HEK293 (cell line): ENCODE data around the gene EGFR.

ENCODE experiments used
- CTCF ChIA-PET: fragments of 350-600 bp; formaldehyde crosslinking; extraction: SDS; loops from one replicate; lab custom pipeline; 2021; ENCODE audit warnings: antibody characterized with exemption; lab: Yijun Ruan, JAX
- POLR2A ChIA-PET: fragments of 300-600 bp; formaldehyde crosslinking; extraction: SDS; loops from one replicate; lab custom pipeline; 2020; ENCODE audit warnings: antibody characterized with exemption, inconsistent platforms; lab: Yijun Ruan, JAX
- H3K27ac ChIP-seq: fragments of 200-500 bp; sonication (Bioruptor generic); 2 replicates; pipeline ENCODE4 v1.5.1; 2014; ENCODE audit warnings: low read depth, low read length, control low read depth, inconsistent platforms; ENCODE audit errors: extremely low read depth
- H3K36me3 ChIP-seq, 2 experiments: fragments of 200-500 bp in 1 of 2; sonication (Bioruptor generic) in 1 of 2; 1 replicate in 1 of 2; 2 replicates in 1 of 2; pipeline ENCODE4 v1.5.1; 2014 to 2017; ENCODE audit warnings: inconsistent platforms in 2 of 2, low read length in 2 of 2; ENCODE audit not compliant: control insufficient read depth in 2 of 2, insufficient read depth in 1 of 2
- H3K4me1 ChIP-seq: fragments of 200-500 bp; sonication (Bioruptor generic); 2 replicates; pipeline ENCODE4 v1.5.1; 2014; ENCODE audit warnings: mild to moderate bottlenecking, low read length, inconsistent platforms; ENCODE audit not compliant: control insufficient read depth, insufficient read depth
- H3K4me3 ChIP-seq: 2 replicates; pipeline ENCODE4 v1.5.1; 2011; ENCODE audit warnings: low read depth, mild to moderate bottlenecking, control low read depth, low read length, moderate library complexity
- H3K9me3 ChIP-seq: fragments of 200-500 bp; sonication (Bioruptor generic); 2 replicates; pipeline ENCODE4 v1.5.1; 2014; ENCODE audit warnings: low read depth, low read length, inconsistent platforms; ENCODE audit not compliant: control insufficient read depth, insufficient read depth
- EGR2 ChIP-seq: fragments of 450-650 bp; formaldehyde crosslinking; IDR thresholded peaks from 2 replicates; pipeline ENCODE4 v1.5.1; 2016; ENCODE audit warnings: low read depth, missing biosample characterization, missing genetic modification characterization
- FEZF1 ChIP-seq: fragments of 450-650 bp; formaldehyde crosslinking; IDR thresholded peaks from 2 replicates; pipeline ENCODE4 v1.5.1; 2016; ENCODE audit warnings: missing biosample characterization, missing genetic modification characterization
- GLIS2 ChIP-seq: fragments of 450-650 bp; formaldehyde crosslinking; IDR thresholded peaks from 2 replicates; pipeline ENCODE4 v1.5.1; 2016; ENCODE audit warnings: missing biosample characterization, missing genetic modification characterization
- KLF10 ChIP-seq: fragments of 450-650 bp; IDR thresholded peaks from 2 replicates; pipeline ENCODE4 v1.5.1; 2018; ENCODE audit warnings: missing biosample characterization, mild to moderate bottlenecking, missing genetic modification characterization
- PRDM1 ChIP-seq: fragments of 450-650 bp; formaldehyde crosslinking; IDR thresholded peaks from 2 replicates; pipeline ENCODE4; 2016; ENCODE audit warnings: missing biosample characterization, missing genetic modification characterization
- RBAK ChIP-seq: fragments of 450-650 bp; formaldehyde crosslinking; IDR thresholded peaks from 2 replicates; pipeline ENCODE4 v1.5.1; 2016; ENCODE audit warnings: missing biosample characterization, missing genetic modification characterization
- SALL2 ChIP-seq: fragments of 450-650 bp; formaldehyde crosslinking; IDR thresholded peaks from 2 replicates; pipeline ENCODE4 v1.5.0; 2017; ENCODE audit warnings: missing biosample characterization, mild to moderate bottlenecking, missing genetic modification characterization, borderline replicate concordance
- SP3 ChIP-seq: fragments of 450-650 bp; formaldehyde crosslinking; IDR thresholded peaks from 2 replicates; pipeline ENCODE4 v1.5.1; 2016; ENCODE audit warnings: missing biosample characterization, missing genetic modification characterization
- ZBTB20 ChIP-seq: fragments of 450-650 bp; formaldehyde crosslinking; IDR thresholded peaks from 2 replicates; pipeline ENCODE4 v1.5.1; 2016; ENCODE audit warnings: missing biosample characterization, missing genetic modification characterization
- ZFP3 ChIP-seq: fragments of 450-650 bp; formaldehyde crosslinking; IDR thresholded peaks from 2 replicates; pipeline ENCODE4 v1.5.1; 2016; ENCODE audit warnings: low read depth, missing biosample characterization, missing genetic modification characterization
- ZFP69B ChIP-seq: fragments of 450-650 bp; formaldehyde crosslinking; IDR thresholded peaks from 2 replicates; pipeline ENCODE4 v1.5.1; 2016; ENCODE audit warnings: missing biosample characterization, missing genetic modification characterization
- ZNF155 ChIP-seq: fragments of 450-650 bp; formaldehyde crosslinking; IDR thresholded peaks from 2 replicates; pipeline ENCODE4 v1.5.1; 2016; ENCODE audit warnings: missing biosample characterization, missing genetic modification characterization
- ZNF157 ChIP-seq: fragments of 450-650 bp; formaldehyde crosslinking; IDR thresholded peaks from 2 replicates; pipeline ENCODE4 v1.5.1; 2016; ENCODE audit warnings: missing biosample characterization, missing genetic modification characterization
- ZNF16 ChIP-seq: fragments of 450-650 bp; formaldehyde crosslinking; IDR thresholded peaks from 2 replicates; pipeline ENCODE4 v1.5.1; 2016; ENCODE audit warnings: low read depth, missing biosample characterization, missing genetic modification characterization
- ZNF211 ChIP-seq: fragments of 450-650 bp; formaldehyde crosslinking; IDR thresholded peaks from 2 replicates; pipeline ENCODE4 v1.5.1; 2016; ENCODE audit warnings: low read depth, missing biosample characterization, missing genetic modification characterization
- ZNF24 ChIP-seq: fragments of 450-650 bp; formaldehyde crosslinking; IDR thresholded peaks from 2 replicates; pipeline ENCODE4 v1.5.1; 2016; ENCODE audit warnings: missing biosample characterization, missing genetic modification characterization
- ZNF37A ChIP-seq: fragments of 450-650 bp; IDR thresholded peaks from 2 replicates; pipeline ENCODE4 v1.5.1; 2018; ENCODE audit warnings: missing biosample characterization, missing genetic modification characterization
- ZNF473 ChIP-seq: fragments of 450-650 bp; formaldehyde crosslinking; IDR thresholded peaks from 2 replicates; pipeline ENCODE4 v1.5.1; 2017; ENCODE audit warnings: missing biosample characterization, missing genetic modification characterization
- ZNF521 ChIP-seq: fragments of 450-650 bp; formaldehyde crosslinking; IDR thresholded peaks from 2 replicates; pipeline ENCODE4 v1.5.1; 2017; ENCODE audit warnings: missing biosample characterization, mild to moderate bottlenecking, missing genetic modification characterization
- ZNF596 ChIP-seq: fragments of 450-650 bp; IDR thresholded peaks from 2 replicates; pipeline ENCODE4 v1.5.0; 2018; ENCODE audit warnings: missing biosample characterization, mild to moderate bottlenecking, missing genetic modification characterization, moderate library complexity
- ZNF677 ChIP-seq: fragments of 450-650 bp; IDR thresholded peaks from 2 replicates; pipeline ENCODE4 v1.5.0; 2018; ENCODE audit warnings: missing biosample characterization, mild to moderate bottlenecking, missing genetic modification characterization, moderate library complexity
- ZNF791 ChIP-seq: fragments of 450-650 bp; formaldehyde crosslinking; IDR thresholded peaks from 2 replicates; pipeline ENCODE4 v1.5.1; 2016; ENCODE audit warnings: missing biosample characterization, missing genetic modification characterization
- TF ChIP-seq, protein P1 (sequence below): fragments of 450-650 bp; formaldehyde crosslinking; IDR thresholded peaks from 2 replicates; pipeline ENCODE4 v1.5.1; 2017; ENCODE audit warnings: missing biosample characterization, missing genetic modification characterization
- TF ChIP-seq, protein P2 (sequence below): fragments of 450-650 bp; formaldehyde crosslinking; optimal IDR thresholded peaks from 2 replicates; pipeline ENCODE3; 2016; ENCODE audit warnings: missing biosample characterization, mild to moderate bottlenecking, missing genetic modification characterization
- TF ChIP-seq, protein P3 (sequence below): fragments of 450-650 bp; formaldehyde crosslinking; IDR thresholded peaks from 2 replicates; pipeline ENCODE4 v1.5.1; 2016; ENCODE audit warnings: missing biosample characterization, missing genetic modification characterization, borderline replicate concordance
- TF ChIP-seq, protein P4 (sequence below): fragments of 450-650 bp; formaldehyde crosslinking; IDR thresholded peaks from 2 replicates; pipeline ENCODE4 v1.5.1; 2017; ENCODE audit warnings: missing biosample characterization, missing genetic modification characterization

Gene EGFR

DNA sequence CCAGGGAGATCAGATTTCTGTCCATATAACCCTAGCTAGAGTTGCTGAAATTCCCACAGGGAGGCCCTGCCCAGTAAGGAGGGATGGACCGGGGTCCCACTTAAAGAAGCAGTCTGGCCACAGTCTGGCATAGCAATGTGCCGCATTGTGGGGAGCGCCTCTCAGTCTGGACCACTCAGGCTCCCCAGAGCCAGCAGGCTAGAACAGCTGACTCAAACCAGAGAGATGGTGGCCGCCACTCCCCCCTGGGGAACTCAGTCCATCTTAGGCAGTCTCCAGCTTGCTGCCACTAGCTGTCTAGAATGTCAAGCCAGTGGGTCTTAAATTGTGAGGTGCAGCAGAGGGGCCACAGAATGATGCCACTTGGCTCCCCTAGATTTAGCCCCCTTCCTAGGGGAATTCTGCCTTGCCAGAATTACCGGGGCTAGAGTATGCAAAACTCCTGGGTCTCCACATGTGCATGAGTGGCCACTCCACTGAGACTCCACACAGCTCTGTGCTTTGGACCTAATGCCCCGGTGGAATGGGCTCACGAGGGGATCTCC lies 213.0 kb downstream of the EGFR start:
- POLR2A ChIA-PET = no interaction called here
- no peaks in the 10 kb centered on the region for H3K36me3 ChIP-seq
- no peak overlapping the region for H3K4me3 ChIP-seq
- no peak overlapping the region for H3K27ac ChIP-seq
- no peaks in the 10 kb centered on the region for H3K4me1 ChIP-seq
- CTCF ChIA-PET = no interaction called here
- H3K9me3 ChIP-seq = no peaks in the 10 kb centered on the region
- TF ChIP-seq ZNF157 (no peak), PRDM1 (tag by site-specific recombination) (no peak), ZNF791 (tag by site-specific recombination) (no peak), ZNF596 (no peak), ZBTB20 (tag by site-specific recombination) (no peak), ZNF677 (tag by site-specific recombination) (no peak), SALL2 (tag by site-specific recombination) (no peak), RBAK (tag by site-specific recombination) (no peak), ZNF37A (no peak), KLF10 (tag by site-specific recombination) (no peak), ZNF521 (tag by site-specific recombination) (no peak), SP3 (tag by site-specific recombination) (no peak), ZFP3 (no peak), ZNF155 (tag by site-specific recombination) (no peak)
- TF ChIP-seq, protein P1, sequence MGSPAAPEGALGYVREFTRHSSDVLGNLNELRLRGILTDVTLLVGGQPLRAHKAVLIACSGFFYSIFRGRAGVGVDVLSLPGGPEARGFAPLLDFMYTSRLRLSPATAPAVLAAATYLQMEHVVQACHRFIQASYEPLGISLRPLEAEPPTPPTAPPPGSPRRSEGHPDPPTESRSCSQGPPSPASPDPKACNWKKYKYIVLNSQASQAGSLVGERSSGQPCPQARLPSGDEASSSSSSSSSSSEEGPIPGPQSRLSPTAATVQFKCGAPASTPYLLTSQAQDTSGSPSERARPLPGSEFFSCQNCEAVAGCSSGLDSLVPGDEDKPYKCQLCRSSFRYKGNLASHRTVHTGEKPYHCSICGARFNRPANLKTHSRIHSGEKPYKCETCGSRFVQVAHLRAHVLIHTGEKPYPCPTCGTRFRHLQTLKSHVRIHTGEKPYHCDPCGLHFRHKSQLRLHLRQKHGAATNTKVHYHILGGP (tag by site-specific recombination) = no peak
- TF ChIP-seq, protein P2, sequence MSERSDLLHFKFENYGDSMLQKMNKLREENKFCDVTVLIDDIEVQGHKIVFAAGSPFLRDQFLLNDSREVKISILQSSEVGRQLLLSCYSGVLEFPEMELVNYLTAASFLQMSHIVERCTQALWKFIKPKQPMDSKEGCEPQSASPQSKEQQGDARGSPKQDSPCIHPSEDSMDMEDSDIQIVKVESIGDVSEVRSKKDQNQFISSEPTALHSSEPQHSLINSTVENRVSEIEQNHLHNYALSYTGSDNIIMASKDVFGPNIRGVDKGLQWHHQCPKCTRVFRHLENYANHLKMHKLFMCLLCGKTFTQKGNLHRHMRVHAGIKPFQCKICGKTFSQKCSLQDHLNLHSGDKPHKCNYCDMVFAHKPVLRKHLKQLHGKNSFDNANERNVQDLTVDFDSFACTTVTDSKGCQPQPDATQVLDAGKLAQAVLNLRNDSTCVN = no peak
- TF ChIP-seq, protein P3, sequence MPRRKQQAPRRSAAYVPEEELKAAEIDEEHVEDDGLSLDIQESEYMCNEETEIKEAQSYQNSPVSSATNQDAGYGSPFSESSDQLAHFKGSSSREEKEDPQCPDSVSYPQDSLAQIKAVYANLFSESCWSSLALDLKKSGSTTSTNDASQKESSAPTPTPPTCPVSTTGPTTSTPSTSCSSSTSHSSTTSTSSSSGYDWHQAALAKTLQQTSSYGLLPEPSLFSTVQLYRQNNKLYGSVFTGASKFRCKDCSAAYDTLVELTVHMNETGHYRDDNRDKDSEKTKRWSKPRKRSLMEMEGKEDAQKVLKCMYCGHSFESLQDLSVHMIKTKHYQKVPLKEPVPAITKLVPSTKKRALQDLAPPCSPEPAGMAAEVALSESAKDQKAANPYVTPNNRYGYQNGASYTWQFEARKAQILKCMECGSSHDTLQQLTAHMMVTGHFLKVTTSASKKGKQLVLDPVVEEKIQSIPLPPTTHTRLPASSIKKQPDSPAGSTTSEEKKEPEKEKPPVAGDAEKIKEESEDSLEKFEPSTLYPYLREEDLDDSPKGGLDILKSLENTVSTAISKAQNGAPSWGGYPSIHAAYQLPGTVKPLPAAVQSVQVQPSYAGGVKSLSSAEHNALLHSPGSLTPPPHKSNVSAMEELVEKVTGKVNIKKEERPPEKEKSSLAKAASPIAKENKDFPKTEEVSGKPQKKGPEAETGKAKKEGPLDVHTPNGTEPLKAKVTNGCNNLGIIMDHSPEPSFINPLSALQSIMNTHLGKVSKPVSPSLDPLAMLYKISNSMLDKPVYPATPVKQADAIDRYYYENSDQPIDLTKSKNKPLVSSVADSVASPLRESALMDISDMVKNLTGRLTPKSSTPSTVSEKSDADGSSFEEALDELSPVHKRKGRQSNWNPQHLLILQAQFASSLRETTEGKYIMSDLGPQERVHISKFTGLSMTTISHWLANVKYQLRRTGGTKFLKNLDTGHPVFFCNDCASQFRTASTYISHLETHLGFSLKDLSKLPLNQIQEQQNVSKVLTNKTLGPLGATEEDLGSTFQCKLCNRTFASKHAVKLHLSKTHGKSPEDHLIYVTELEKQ (tag by site-specific recombination) = no peak
- TF ChIP-seq, protein P4, sequence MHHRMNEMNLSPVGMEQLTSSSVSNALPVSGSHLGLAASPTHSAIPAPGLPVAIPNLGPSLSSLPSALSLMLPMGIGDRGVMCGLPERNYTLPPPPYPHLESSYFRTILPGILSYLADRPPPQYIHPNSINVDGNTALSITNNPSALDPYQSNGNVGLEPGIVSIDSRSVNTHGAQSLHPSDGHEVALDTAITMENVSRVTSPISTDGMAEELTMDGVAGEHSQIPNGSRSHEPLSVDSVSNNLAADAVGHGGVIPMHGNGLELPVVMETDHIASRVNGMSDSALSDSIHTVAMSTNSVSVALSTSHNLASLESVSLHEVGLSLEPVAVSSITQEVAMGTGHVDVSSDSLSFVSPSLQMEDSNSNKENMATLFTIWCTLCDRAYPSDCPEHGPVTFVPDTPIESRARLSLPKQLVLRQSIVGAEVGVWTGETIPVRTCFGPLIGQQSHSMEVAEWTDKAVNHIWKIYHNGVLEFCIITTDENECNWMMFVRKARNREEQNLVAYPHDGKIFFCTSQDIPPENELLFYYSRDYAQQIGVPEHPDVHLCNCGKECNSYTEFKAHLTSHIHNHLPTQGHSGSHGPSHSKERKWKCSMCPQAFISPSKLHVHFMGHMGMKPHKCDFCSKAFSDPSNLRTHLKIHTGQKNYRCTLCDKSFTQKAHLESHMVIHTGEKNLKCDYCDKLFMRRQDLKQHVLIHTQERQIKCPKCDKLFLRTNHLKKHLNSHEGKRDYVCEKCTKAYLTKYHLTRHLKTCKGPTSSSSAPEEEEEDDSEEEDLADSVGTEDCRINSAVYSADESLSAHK (tag by site-specific recombination) = no peak
- TF ChIP-seq, all 188 proteins: peak for 0

DNA sequence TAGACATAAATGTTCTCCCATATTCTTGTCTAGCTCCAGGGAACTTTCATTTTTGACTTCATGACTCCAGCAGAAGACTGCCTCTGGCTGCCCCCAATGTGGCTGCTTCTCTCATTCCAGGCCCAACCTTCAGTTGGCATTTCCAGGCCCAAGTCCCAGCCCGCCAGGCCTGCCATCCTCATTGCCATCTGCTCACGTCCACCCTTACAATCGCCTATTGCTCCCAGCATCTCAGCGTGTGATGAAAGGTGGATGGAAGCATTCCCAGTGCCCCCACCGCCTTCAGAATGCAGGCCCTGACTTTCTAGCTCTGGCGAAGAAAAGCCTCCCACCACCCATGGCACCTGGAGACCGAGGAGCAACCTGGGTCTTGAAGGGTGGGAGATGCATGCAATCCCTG lies 214.2 kb downstream of the EGFR start:
- POLR2A ChIA-PET = no interaction called here
- CTCF ChIA-PET = no interaction called here
- H3K9me3 ChIP-seq = no peaks in the 10 kb centered on the region
- no peak overlapping the region for H3K4me3 ChIP-seq
- H3K4me1 ChIP-seq = no peaks in the 10 kb centered on the region
- no peaks in the 10 kb centered on the region for H3K36me3 ChIP-seq
- no peak overlapping the region for H3K27ac ChIP-seq
- TF ChIP-seq ZNF24 = no peak
- TF ChIP-seq ZFP69B (tag by site-specific recombination) = no peak
- TF ChIP-seq GLIS2 (tag by site-specific recombination) = no peak
- TF ChIP-seq, protein P3 (tag by site-specific recombination) = no peak
- no peak for TF ChIP-seq EGR2
- no peak for TF ChIP-seq ZNF211 (tag by site-specific recombination)
- no peak for TF ChIP-seq ZNF16 (tag by site-specific recombination)
- TF ChIP-seq FEZF1 (tag by site-specific recombination) = no peak
- TF ChIP-seq ZNF473 (tag by site-specific recombination) = no peak
